Measurements from ENCODE around the gene GRAMD1B.
A peak's percentile ranks its signal among the peaks of the same experiment; 100 is the strongest.

Gene GRAMD1B

GRCh38 chr11:123653827-123654565, 223.9 kb downstream of the GRAMD1B start:
- DNase-seq: no peak

- DNase-seq: no peak
Measured at GRCh38 chr11:123654566-123655081, 224.6 kb downstream of the GRAMD1B start, which contains the start of gene SCN3B. SCN3B (minus strand) TSS chr11:123654624; CDS start chr11:123653801, 823 bp downstream.

DNA sequence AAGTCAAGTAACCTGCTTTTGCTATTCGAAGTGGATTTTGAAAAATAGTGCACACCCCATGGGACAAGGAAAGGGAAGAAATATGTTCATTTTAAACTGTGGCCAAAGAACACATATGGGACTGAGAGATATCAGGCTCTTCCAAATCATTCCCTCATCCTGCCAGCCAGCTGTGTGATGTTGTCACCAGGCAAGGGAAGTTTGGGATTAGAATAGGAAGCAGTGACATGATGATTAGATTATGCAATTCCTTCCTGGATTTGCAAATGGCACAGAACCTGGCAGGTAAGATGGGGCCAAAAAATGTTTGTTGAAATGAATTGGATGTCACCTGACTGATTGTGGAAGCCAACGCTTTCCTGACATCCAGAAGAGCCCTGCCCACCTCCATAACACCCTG, 229.2 kb downstream of the GRAMD1B start:
- DNase-seq: no peak

DNA sequence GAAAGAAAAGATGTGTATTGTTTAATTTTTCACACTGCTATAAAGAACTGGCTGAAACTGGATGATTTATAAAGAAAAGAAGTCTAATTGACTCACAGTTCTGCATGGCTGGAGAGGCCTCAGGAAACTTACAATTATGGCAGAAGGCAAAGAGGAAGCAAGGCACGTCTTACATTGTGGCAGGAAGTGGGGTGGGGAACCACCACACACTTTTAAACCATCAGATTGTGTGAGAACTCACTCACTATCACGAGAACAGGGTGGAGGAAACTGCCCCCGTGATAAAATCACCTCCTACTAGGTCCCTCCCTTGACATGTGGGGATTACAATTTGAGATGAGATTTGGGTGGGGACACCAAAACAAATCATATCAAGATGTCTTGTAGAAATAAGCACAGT, 229.9 kb downstream of the GRAMD1B start:
- DNase-seq: peak; percentile 4

DNA sequence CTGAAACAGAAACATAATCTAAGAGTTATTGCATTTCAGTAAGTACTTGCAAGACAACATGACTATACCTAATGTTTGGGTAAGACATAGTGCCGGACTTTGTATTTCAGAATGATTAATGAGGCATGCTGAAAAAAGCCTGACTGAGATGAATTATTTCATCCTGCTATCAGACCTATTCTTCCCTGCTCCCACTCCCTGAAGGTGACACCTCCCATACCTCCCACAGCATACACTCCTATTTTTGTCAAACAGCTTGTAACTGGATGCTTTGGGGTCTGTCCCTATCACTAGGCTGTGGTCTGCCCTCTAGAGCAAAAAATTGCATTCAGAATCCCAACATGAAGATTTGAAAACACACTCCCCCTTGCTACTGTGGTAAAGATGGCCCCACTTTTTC, 235.2 kb downstream of the GRAMD1B start:
- no peak for DNase-seq

DNA sequence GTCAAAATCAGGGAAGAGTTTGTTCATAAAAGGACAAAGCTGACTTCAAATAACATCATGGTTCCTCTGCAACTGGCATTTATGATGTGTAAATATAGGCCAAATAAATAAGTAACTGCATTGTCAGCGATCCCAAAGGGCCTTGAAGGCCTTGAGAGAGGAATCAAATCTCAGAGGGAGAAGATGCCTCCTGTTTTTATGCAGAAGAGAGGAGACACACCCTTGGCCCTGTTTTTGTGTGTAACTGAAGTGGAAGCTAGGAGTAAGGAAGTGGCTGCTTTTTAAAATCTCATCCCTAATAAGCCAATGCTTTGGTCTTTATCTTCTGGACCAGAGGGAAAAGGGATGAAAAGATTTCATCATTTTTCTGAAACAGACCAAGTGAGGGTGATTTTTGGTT, 240.0 kb downstream of the GRAMD1B start:
- DNase-seq: no peak

GRCh38 chr11:123671534-123671933, 241.5 kb downstream of the GRAMD1B start:
- no peak for DNase-seq

DNA sequence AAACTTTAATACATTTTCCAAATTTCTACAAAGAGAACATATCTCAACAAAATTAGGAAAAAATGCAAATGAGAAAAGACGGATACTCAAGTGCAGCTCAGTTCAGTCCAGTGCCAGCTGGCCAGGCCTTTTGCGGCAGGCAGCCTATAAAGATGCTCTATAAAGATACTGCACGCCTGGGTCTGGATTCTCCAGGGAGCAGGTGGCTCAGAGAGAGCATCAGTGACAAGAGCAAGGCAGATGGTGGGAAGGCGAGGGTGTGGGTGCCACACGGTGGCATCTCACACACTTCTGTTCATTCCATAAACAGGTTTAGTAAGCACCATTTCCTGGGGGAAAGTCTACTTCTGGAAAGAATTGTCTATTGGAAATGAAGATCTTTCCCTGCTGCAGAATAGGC, 242.5 kb downstream of the GRAMD1B start:
- no peak for DNase-seq

DNA sequence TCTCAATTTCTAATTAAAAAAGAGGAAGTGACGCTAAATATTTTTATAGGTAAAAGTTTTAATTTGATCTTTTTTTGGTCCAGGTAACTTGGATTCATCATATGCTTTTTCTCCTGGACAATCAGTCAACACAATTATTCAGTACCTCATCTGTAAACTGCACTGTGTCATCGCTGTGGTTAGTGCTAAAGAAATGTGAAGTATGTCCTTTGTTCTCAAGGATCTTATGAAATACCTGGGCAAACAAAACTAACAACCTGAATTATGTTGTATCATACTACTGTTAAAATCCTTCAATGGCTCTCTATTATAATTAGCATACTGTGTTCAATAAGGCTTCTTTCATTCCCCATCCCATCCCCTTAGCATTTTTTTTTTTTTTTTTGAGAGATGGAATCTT, 244.2 kb downstream of the GRAMD1B start:
- DNase-seq: no peak

Measured in CD4-positive, alpha-beta T cell treated with Interleukin-12 subunit alpha and Interleukin-12 subunit beta, for 1 hour (primary cell).